ENCODE results near the gene YAE1. TPM values are rescaled to one million over a fixed set of nuclear protein-coding genes. Genes with fewer than 3 reads are reported as not detected.
A peak's percentile ranks its signal among the peaks of the same experiment; 100 is the strongest.

The YAE1 gene
- total and polyA plus RNA-seq, 5 donors from 2014 or later, result 3.7 to 23.3 (median 18.0) TPM

- no peak overlapping the region for H3K27ac ChIP-seq (ENCODE audit: insufficient read depth, low read length, poor library complexity, severe bottlenecking)
- H3K36me3 Mint-ChIP-seq, result no peaks in the 10 kb centered on the region
These were observed 50.8 kb downstream of the YAE1 start for GRCh38 chr7:39617005-39617404.

GRCh38 chr7:39618868-39619267, 52.7 kb downstream of the YAE1 start:
- ATAC-seq (ENCODE audit: low read depth in 2 of 2) (no peak), DNase-seq (no peak)
- peaks cover 9 to 14% (median 12%) of the 10 kb centered on the region in 4 donors for H3K4me1 Mint-ChIP-seq
- H3K9me3 ChIP-seq (ENCODE audit: control insufficient read depth in 2 of 2, low read length in 2 of 2), result no peaks in the 10 kb centered on the region
- H3K36me3 Mint-ChIP-seq, result no peaks in the 10 kb centered on the region
- H3K27ac ChIP-seq (ENCODE audit: insufficient read depth, low read length, poor library complexity, severe bottlenecking), result no peak overlapping the region
- no peaks in the 10 kb centered on the region for H3K36me3 ChIP-seq (ENCODE audit: control insufficient read depth, insufficient read depth, low read length)
- H3K27me3 Mint-ChIP-seq, result peaks cover 14% of the 10 kb centered on the region
- no peak overlapping the region for H3K4me3 ChIP-seq (ENCODE audit: low read depth, low read length)
- peaks cover 2% of the 10 kb centered on the region for H3K27me3 ChIP-seq (ENCODE audit: control insufficient read depth, insufficient read depth, low read length)
- peaks cover 0 to 2% (median 0%) of the 10 kb centered on the region in 7 donors for H3K9me3 Mint-ChIP-seq
- H3K27ac Mint-ChIP-seq, result no peak overlapping the region
- peaks cover 11% of the 10 kb centered on the region for H3K4me1 ChIP-seq (ENCODE audit: control insufficient read depth, insufficient read depth, low read length, poor library complexity, severe bottlenecking)
- peak overlapping the region in 1 of 4 donors; percentile 24 for H3K4me3 Mint-ChIP-seq

More at GRCh38 chr7:39617005-39617404, 50.8 kb downstream of the YAE1 start:
- H3K4me1 Mint-ChIP-seq, result peaks cover 2 to 12% (median 4%) of the 10 kb centered on the region in 4 donors
- H3K9me3 Mint-ChIP-seq, result peaks cover 0 to 2% (median 0%) of the 10 kb centered on the region in 7 donors
- H3K27ac Mint-ChIP-seq, result no peak overlapping the region
- H3K27me3 Mint-ChIP-seq, result peaks cover 18% of the 10 kb centered on the region
- no peak overlapping the region for H3K4me3 Mint-ChIP-seq
- peaks cover under 1% of the 10 kb centered on the region for H3K4me1 ChIP-seq (ENCODE audit: control insufficient read depth, insufficient read depth, low read length, poor library complexity, severe bottlenecking)
- peaks cover 5% of the 10 kb centered on the region for H3K27me3 ChIP-seq (ENCODE audit: control insufficient read depth, insufficient read depth, low read length)
- DNase-seq, result no peak
- no peaks in the 10 kb centered on the region for H3K9me3 ChIP-seq (ENCODE audit: control insufficient read depth in 2 of 2, low read length in 2 of 2)
- H3K4me3 ChIP-seq (ENCODE audit: low read depth, low read length), result no peak overlapping the region
- no peaks in the 10 kb centered on the region for H3K36me3 ChIP-seq (ENCODE audit: control insufficient read depth, insufficient read depth, low read length)
- no peak for ATAC-seq (ENCODE audit: low read depth in 2 of 2)

DNA sequence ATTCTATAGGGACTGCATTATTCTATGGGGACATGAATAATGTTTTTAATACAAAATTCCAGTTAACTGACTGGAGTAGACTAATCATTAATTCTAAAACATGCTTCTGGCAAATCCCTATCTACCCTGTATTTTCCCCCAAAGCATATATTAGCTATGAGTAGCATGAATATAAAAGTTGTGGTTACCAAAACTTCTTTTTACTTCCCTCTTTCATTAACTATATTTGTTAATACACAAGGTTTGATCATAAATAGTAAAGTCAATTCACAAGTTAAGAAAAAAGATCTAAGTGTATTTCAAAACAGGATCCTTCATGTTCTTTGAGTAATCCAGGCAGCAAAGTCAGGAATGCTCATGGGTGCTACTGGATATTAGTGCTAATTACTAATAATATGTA, 54.3 kb downstream of the YAE1 start:
- no peaks in the 10 kb centered on the region for H3K36me3 ChIP-seq (ENCODE audit: control insufficient read depth, insufficient read depth, low read length)
- no peak for ATAC-seq (ENCODE audit: low read depth in 2 of 2)
- Mint-ChIP-seq H3K27ac (no peak overlapping the region), H3K4me3 (no peak overlapping the region), H3K9me3 (peaks cover 0 to 2% (median 0%) of the 10 kb centered on the region in 7 donors), H3K27me3 (peaks cover 12% of the 10 kb centered on the region), H3K36me3 (no peaks in the 10 kb centered on the region), H3K4me1 (peaks cover 17 to 29% (median 24%) of the 10 kb centered on the region in 4 donors)
- H3K9me3 ChIP-seq (ENCODE audit: control insufficient read depth in 2 of 2, low read length in 2 of 2), result no peaks in the 10 kb centered on the region
- peaks cover 2% of the 10 kb centered on the region for H3K27me3 ChIP-seq (ENCODE audit: control insufficient read depth, insufficient read depth, low read length)
- H3K4me1 ChIP-seq (ENCODE audit: control insufficient read depth, insufficient read depth, low read length, poor library complexity, severe bottlenecking), result peaks cover 26% of the 10 kb centered on the region
- no peak for DNase-seq
- no peak overlapping the region for H3K4me3 ChIP-seq (ENCODE audit: low read depth, low read length)
- no peak overlapping the region for H3K27ac ChIP-seq (ENCODE audit: insufficient read depth, low read length, poor library complexity, severe bottlenecking)

- H3K9me3 Mint-ChIP-seq, result peaks cover 0 to 2% (median 0%) of the 10 kb centered on the region in 7 donors
- peak overlapping the region in 2 of 4 donors; percentile 22 to 87 for H3K4me3 Mint-ChIP-seq
- peaks cover 17 to 36% (median 31%) of the 10 kb centered on the region in 4 donors for H3K4me1 Mint-ChIP-seq
- Histone ChIP-seq H3K27ac (ENCODE audit: insufficient read depth, low read length, poor library complexity, severe bottlenecking) (no peak overlapping the region), H3K4me1 (ENCODE audit: control insufficient read depth, insufficient read depth, low read length, poor library complexity, severe bottlenecking) (peaks cover 33% of the 10 kb centered on the region), H3K36me3 (ENCODE audit: control insufficient read depth, insufficient read depth, low read length) (no peaks in the 10 kb centered on the region), H3K27me3 (ENCODE audit: control insufficient read depth, insufficient read depth, low read length) (peaks cover 2% of the 10 kb centered on the region), H3K9me3 (ENCODE audit: control insufficient read depth in 2 of 2, low read length in 2 of 2) (no peaks in the 10 kb centered on the region), H3K4me3 (ENCODE audit: low read depth, low read length) (no peak overlapping the region)
- H3K27me3 Mint-ChIP-seq, result peaks cover 4% of the 10 kb centered on the region
- H3K36me3 Mint-ChIP-seq, result no peaks in the 10 kb centered on the region
- DNase-seq (no peak), ATAC-seq (ENCODE audit: low read depth in 2 of 2) (no peak)
- no peak overlapping the region for H3K27ac Mint-ChIP-seq
These were observed 55.1 kb downstream of the YAE1 start for GRCh38 chr7:39621261-39621660.

GRCh38 chr7:39621784-39622411, 55.7 kb downstream of the YAE1 start:
- no peak for ATAC-seq (ENCODE audit: low read depth in 2 of 2)
- H3K27me3 Mint-ChIP-seq, result no peaks in the 10 kb centered on the region

More at GRCh38 chr7:39621784-39622411, 55.7 kb downstream of the YAE1 start:
- DNase-seq, result no peak
- Mint-ChIP-seq H3K36me3 (peaks cover 4% of the 10 kb centered on the region), H3K4me1 (peaks cover 17 to 42% (median 37%) of the 10 kb centered on the region in 4 donors), H3K27ac (peak overlapping the region in 2 of 3 donors; percentile 88), H3K4me3 (peak overlapping the region; percentile 87 to 92 (median 88)), H3K9me3 (no peaks in the 10 kb centered on the region)
- no peaks in the 10 kb centered on the region for H3K9me3 ChIP-seq (ENCODE audit: control insufficient read depth in 2 of 2, low read length in 2 of 2)
- H3K27ac ChIP-seq (ENCODE audit: insufficient read depth, low read length, poor library complexity, severe bottlenecking), result no peak overlapping the region
- H3K4me1 ChIP-seq (ENCODE audit: control insufficient read depth, insufficient read depth, low read length, poor library complexity, severe bottlenecking), result peaks cover 35% of the 10 kb centered on the region
- no peaks in the 10 kb centered on the region for H3K36me3 ChIP-seq (ENCODE audit: control insufficient read depth, insufficient read depth, low read length)
- H3K4me3 ChIP-seq (ENCODE audit: low read depth, low read length), result no peak overlapping the region
- no peaks in the 10 kb centered on the region for H3K27me3 ChIP-seq (ENCODE audit: control insufficient read depth, insufficient read depth, low read length)

Other genes with a start within 250 kb of the YAE1 start
- gene RALA, start 57.2 kb downstream of the YAE1 start, total RNA-seq, result 22.4 TPM
- 10 to 100 TPM; 57.0 to 71.2 (median 58.4) TPM for gene RALA, start 57.2 kb downstream of the YAE1 start, polyA plus RNA-seq